GM12878 (cell line): ENCODE results near the gene APBA1. TPM values are rescaled to one million over a fixed set of nuclear protein-coding genes. Genes with fewer than 3 reads are reported as not detected.

Experiments used
- ATAC-seq: fragments of 200-7000 bp; cut with Tn5 transposase; 3 replicates; pipeline ENCODE4 v1.9.1; 2020; ENCODE audit warnings: mild to moderate bottlenecking, moderate library complexity
- BruUV-seq: library from RNA; stranded (reverse); fragments of 400-500 nt; replicated peaks from 2 replicates; lab custom pipeline; 2021; lab: Mats Ljungman, UMichigan
- CTCF ChIA-PET: fragments of 300-600 bp; sonication (Branson Sonifier 250); formaldehyde crosslinking; extraction: SDS; loops from one replicate; lab custom pipeline; 2021; ENCODE audit warnings: inconsistent platforms; lab: Yijun Ruan, JAX
- POLR2A ChIA-PET: fragments of 350-600 bp; formaldehyde crosslinking; extraction: SDS; loops from one replicate; lab custom pipeline; 2021; ENCODE audit warnings: inconsistent platforms; lab: Charles Lee
- RAD21 ChIA-PET: fragments of 300-600 bp; sonication (Branson Sonifier 250); formaldehyde crosslinking; loops from one replicate; lab custom pipeline; 2023; ENCODE audit warnings: antibody characterized with exemption; ENCODE audit not compliant: unreplicated experiment; lab: Charles Lee
- SMC1A ChIA-PET: fragments of 300-600 bp; sonication (Branson Sonifier 250); formaldehyde crosslinking; loops from one replicate; lab custom pipeline; 2023; ENCODE audit not compliant: unreplicated experiment, uncharacterized antibody; lab: Charles Lee
- DNase-seq: peaks from one replicate; pipeline ENCODE4 v3.0.0-alpha.2; 2011; ENCODE audit warnings: low read depth, low spot score
- FAIRE-seq: peaks from 3 replicates; lab custom pipeline; 2011; peaks lifted over from hg19 to GRCh38; lab: Jason Lieb, UNC
- H2AFZ ChIP-seq: 2 replicates; pipeline ENCODE4 v1.6.0; 2011; ENCODE audit warnings: low read depth, low read length, control low read depth; ENCODE audit not compliant: control insufficient read depth
- H3K27ac ChIP-seq: 2 replicates; pipeline ENCODE4 v1.5.1; 2011; ENCODE audit warnings: control low read depth; ENCODE audit not compliant: control insufficient read depth, insufficient read depth
- H3K27me3 ChIP-seq, 2 experiments: replicated peaks in 1 of 2; 2 replicates each; pipeline versions ENCODE4 v1.6.0 to v1.6.1; 2011; ENCODE audit warnings: low read length in 1 of 2; ENCODE audit not compliant: control insufficient read depth in 2 of 2, insufficient read depth in 2 of 2
- H3K36me3 ChIP-seq, 2 experiments: 2 replicates each; pipeline ENCODE4 v1.5.1; 2011; ENCODE audit warnings: low read length in 1 of 2; ENCODE audit not compliant: control insufficient read depth in 2 of 2, insufficient read depth in 2 of 2
- H3K4me1 ChIP-seq: 2 replicates; pipeline ENCODE4 v1.6.1; 2011; ENCODE audit warnings: mild to moderate bottlenecking, low read length, moderate library complexity, mixed read lengths; ENCODE audit not compliant: control insufficient read depth, insufficient read depth
- H3K4me2 ChIP-seq: 2 replicates; pipeline ENCODE4 v1.6.0; 2011; ENCODE audit warnings: control low read depth; ENCODE audit not compliant: control insufficient read depth, insufficient read depth
- H3K4me3 ChIP-seq: fragments of 200-600 bp; sonication (generic); 2 replicates; pipeline ENCODE4 v1.5.1; 2016
- H3K79me2 ChIP-seq: 2 replicates; pipeline ENCODE4 v1.6.0; 2011; ENCODE audit warnings: low read length; ENCODE audit not compliant: control insufficient read depth, insufficient read depth
- H3K9ac ChIP-seq: 2 replicates; pipeline ENCODE4 v1.8.0; 2011; ENCODE audit warnings: low read length, control low read depth, mixed read lengths; ENCODE audit not compliant: control insufficient read depth, insufficient read depth
- H3K9me3 ChIP-seq: replicated peaks from 3 replicates; pipeline ENCODE4 v1.5.1; 2011; ENCODE audit warnings: mild to moderate bottlenecking, low read length; ENCODE audit not compliant: control insufficient read depth, insufficient read depth
- H4K20me1 ChIP-seq: 2 replicates; pipeline ENCODE4 v1.6.0; 2011; ENCODE audit not compliant: control insufficient read depth, insufficient read depth
- ASH2L ChIP-seq: fragments of 300-600, 200-600 bp; sonication (generic); IDR thresholded peaks from 2 replicates; pipeline ENCODE4 v1.6.1; 2017; ENCODE audit warnings: low read depth, mild to moderate bottlenecking, borderline replicate concordance
- FOXM1 ChIP-seq: IDR thresholded peaks from 2 replicates; pipeline ENCODE4 v1.6.1; 2012; ENCODE audit warnings: low read depth, mild to moderate bottlenecking, inconsistent platforms, low read length, moderate library complexity
- HSF1 ChIP-seq: fragments of 150-350 bp; IDR thresholded peaks from 2 replicates; pipeline ENCODE4 v1.6.1; 2014; ENCODE audit warnings: mild to moderate bottlenecking, low read depth, low read length
- KDM1A ChIP-seq: fragments of 200-600 bp; sonication (generic); IDR thresholded peaks from 2 replicates; pipeline ENCODE4 v1.6.1; 2016; ENCODE audit warnings: borderline replicate concordance
- MAX ChIP-seq: IDR thresholded peaks from 2 replicates; pipeline ENCODE4 v1.6.1; 2012; ENCODE audit warnings: low read depth, low read length, improper control_type of control experiment
- POLR2A ChIP-seq: IDR thresholded peaks from 2 replicates; pipeline ENCODE4 v1.6.1; 2011; ENCODE audit warnings: low read depth, mild to moderate bottlenecking, low read length
- PRDM15 ChIP-seq: fragments of 450-650 bp; formaldehyde crosslinking; IDR thresholded peaks from 2 replicates; pipeline ENCODE4 v1.4.0; 2020; ENCODE audit warnings: mild to moderate bottlenecking, moderate library complexity
- SMARCA5 ChIP-seq: fragments of 450-650 bp; IDR thresholded peaks from 2 replicates; pipeline ENCODE4 v1.6.1; 2017; ENCODE audit warnings: mild to moderate bottlenecking
- SUPT20H ChIP-seq: IDR thresholded peaks from 2 replicates; pipeline ENCODE4 v1.6.1; 2011; ENCODE audit warnings: low read depth, mild to moderate bottlenecking, low read length, moderate library complexity, borderline replicate concordance; ENCODE audit not compliant: control insufficient read depth
- WGBS: methylation state at CpG from one replicate; pipeline ENCODE4 v1.1.6; 2016; ENCODE audit warnings: low lambda C conversion rate; ENCODE audit not compliant: insufficient replicate concordance, insufficient coverage; ENCODE audit errors: missing lambda C conversion rate; 5-methylcytosine and 5-hydroxymethylcytosine counted together
- in situ Hi-C: fragments of 300-500 bp; cut with MboI; formaldehyde crosslinking; loops from 9 replicates; pipeline ENCODE4 v1.14.3; 2018; ENCODE audit warnings: mixed read lengths
- intact Hi-C: fragments of 100-400 bp; cut with micrococcal nuclease; formaldehyde crosslinking; loops from one replicate; pipeline ENCODE4 v1.14.2; 2022; ENCODE audit not compliant: unreplicated experiment
- polyA plus RNA-seq, 11 experiments: library from polyadenylated mRNA; depleted of rRNA in 4 of 11; unstranded in 6 of 11; stranded (reverse) in 5 of 11; fragments of >200 nt; fragmentation: Nextera tagmentation in 4 of 11; fragmentation: Illumina TruSeq in 1 of 11; extraction: Ambion mirVana in 4 of 11; extraction: Trizol in 1 of 11; gene quantifications; 1 replicate in 1 of 11; 2 replicates in 10 of 11; pipeline versions ENCODE4 v1.2.1 to v1.2.3, GENCODE V29; 2011 to 2016; ENCODE audit warnings: inconsistent platforms in 2 of 11, missing spikeins in 2 of 11, low read depth in 1 of 11
- total RNA-seq, 4 experiments: library from RNA; depleted of rRNA in 3 of 4; stranded (reverse); fragments of >200 nt in 3 of 4; fragmentation: Illumina TruSeq in 1 of 4; extraction: Trizol in 1 of 4; gene quantifications; 2 replicates each; pipeline versions ENCODE4 v1.2.1 to v1.2.3, GENCODE V29; 2013 to 2021

Gene APBA1
- total and polyA plus RNA-seq, 10 of the 15 experiments (the other 5 are each of a cell fraction or from before 2014, with no cell fraction given) = 0.01 to 1.3 (median 0.05) TPM; not detected in 7

- CTCF ChIA-PET = interaction anchor here (0.8 kb wide), 1 partner anchor 56 kb away, joined by 3 read pairs; no protein-coding TSS in a partner anchor
- RAD21 ChIA-PET = no interaction called here
- Histone ChIP-seq H3K79me2 (no peaks in the 10 kb centered on the region), H2AFZ (no peak overlapping the region), H4K20me1 (no peaks in the 10 kb centered on the region), H3K27ac (no peak overlapping the region), H3K9me3 (no peaks in the 10 kb centered on the region), H3K4me3 (no peak overlapping the region), H3K9ac (no peak overlapping the region), H3K27me3 (peaks cover 0 to 3% of the 10 kb centered on the region in 2 experiments; a peak in 2 of 4 replicates), H3K4me2 (no peak overlapping the region), H3K36me3 (no peaks in the 10 kb centered on the region), H3K4me1 (no peaks in the 10 kb centered on the region)
- intact Hi-C loops = no loop called here
- SMC1A ChIA-PET = interaction anchor here (0.6 kb wide), 1 partner anchor 54 kb away, joined by 3 read pairs; no protein-coding TSS in a partner anchor
- 35% methylated on average over 7 of the region's 7 CpGs for WGBS
- no TSS peak for BruUV-seq
- FAIRE-seq (no peak), DNase-seq (no peak), ATAC-seq (no peak)
- POLR2A ChIA-PET = no interaction called here
- in situ Hi-C loops = no loop called here
- TF ChIP-seq PRDM15 (CRISPR knock-in tag) (no peak), SMARCA5 (no peak), HSF1 (no peak), ASH2L (no peak), SUPT20H (no peak), FOXM1 (no peak), KDM1A (no peak), MAX (no peak), POLR2A (no peak)
Observed at GRCh38 chr9:69476797-69477196, 195.4 kb downstream of the APBA1 start.
